NCI-H2227 (cell line): ENCODE data around the gene DPH1.
A peak's percentile ranks its signal among the peaks of the same experiment; 100 is the strongest.
"Not testable (repeated sequence)": the region's sequence is repeated elsewhere in the genome, so short reads cannot be mapped to it uniquely, and the experiment has no call there.

Experiments used
- DNase-seq: peaks from one replicate; lab custom pipeline; 2025; ENCODE audit not compliant: unreplicated experiment; lab: John Stamatoyannopoulos, UW

DPH1 gene

GRCh38 chr17:2029911-2030778, at the start of gene DPH1:
Gene DPH1, plus strand, starts transcription at chr17:2030153. Its CDS starts 17 bp downstream, at chr17:2030170.
- peak; percentile 88 for DNase-seq

GRCh38 chr17:1980665-1981250, 49.2 kb upstream of the DPH1 start:
- DNase-seq: no peak

- not testable (repeated sequence) for DNase-seq
Measured at GRCh38 chr17:1982793-1983366, 47.1 kb upstream of the DPH1 start.

- DNase-seq: no peak
Measured at GRCh38 chr17:1985093-1985492, 44.9 kb upstream of the DPH1 start.

GRCh38 chr17:1985686-1986085, 44.3 kb upstream of the DPH1 start:
- DNase-seq: no peak

DNA sequence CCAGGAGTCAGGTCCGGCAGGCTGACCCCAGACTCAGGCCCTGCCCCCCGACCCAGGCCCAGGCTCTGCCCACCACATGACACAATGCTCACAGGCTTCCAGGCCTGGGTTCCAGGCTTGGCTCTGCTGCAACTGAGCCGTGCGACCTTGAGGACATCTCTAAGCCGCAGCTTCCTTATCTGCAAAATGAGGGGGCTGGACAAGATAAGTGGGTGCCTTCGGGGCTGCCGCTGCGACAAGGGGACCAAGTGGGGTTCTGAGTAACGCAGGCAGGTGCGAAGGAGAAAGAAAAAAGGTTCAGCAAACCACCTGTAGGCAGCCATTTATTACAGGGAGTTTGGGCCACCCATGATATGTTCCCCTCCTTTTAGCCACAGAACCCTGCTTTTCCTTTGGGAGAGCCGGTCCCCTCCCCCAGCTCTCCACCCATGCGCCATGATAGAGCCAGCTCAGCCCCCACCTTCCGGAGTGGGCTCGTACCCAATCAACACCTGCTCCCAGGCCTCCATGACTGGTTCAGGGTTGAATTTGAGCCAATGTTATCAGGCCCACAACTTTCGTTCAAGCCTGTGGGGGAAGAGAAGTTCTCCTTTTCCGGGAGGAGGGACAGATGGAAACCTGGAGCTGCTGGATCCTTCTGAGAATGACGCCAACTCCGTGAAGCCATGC, 43.0 kb upstream of the DPH1 start:
- no peak for DNase-seq

DNA sequence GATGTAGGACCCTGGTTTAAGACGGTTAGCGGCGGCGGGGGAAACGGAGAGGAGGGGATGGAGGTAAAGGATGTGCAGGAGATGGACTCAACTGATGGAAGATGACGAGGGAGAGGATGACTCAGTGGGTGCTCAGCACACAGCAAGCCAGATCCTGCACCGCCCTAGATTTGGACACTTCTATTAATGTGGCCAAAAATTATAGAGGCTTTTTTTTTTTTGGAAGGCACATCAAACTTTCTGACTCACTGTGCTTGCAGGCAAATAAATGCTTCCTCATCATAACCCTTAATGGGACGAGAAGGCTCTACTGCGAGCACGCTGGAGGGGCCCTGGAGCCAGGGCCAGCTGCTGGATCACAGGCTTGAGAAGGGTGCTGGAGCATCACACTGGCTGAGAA, 40.8 kb upstream of the DPH1 start:
- no peak for DNase-seq

DNA sequence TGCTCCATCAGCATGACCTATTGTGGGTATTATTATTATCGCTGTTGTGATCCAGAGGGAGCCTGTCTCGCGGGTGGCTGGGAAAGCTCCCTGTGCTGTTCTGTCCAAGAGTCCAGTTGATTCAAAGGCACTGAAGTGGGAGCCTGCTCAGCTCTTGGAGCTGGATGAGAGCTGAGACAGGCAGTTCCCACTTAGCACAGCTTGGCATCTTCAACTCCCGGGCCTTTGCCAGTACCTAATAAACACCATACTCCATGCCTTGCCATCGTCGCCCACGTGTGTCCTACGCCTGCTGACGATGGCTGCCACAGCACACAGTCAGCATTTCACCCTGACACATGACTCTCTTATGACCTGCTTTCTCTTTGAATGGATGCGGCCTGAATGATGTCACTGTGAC, 37.4 kb upstream of the DPH1 start:
- no peak for DNase-seq

DNA sequence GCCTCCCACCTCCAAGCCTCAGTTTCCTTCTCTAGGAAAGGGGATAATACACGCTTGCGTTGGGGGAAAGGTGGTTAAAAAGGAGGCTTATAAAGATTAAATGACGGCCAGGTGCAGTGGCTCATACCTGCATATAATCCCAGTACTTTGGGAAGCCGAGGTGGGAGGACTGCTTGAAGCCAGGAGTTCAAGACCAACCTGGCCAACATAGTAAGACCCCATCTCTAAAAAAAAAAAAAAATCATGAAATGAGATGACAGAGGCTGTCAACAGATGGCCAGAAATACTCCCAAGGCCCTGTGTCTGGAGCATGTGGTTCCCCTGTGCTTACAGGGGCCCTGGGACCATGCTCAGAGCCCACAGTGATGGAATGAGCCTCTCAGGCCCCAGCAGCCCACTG, 35.2 kb upstream of the DPH1 start:
- DNase-seq: no peak

DNA sequence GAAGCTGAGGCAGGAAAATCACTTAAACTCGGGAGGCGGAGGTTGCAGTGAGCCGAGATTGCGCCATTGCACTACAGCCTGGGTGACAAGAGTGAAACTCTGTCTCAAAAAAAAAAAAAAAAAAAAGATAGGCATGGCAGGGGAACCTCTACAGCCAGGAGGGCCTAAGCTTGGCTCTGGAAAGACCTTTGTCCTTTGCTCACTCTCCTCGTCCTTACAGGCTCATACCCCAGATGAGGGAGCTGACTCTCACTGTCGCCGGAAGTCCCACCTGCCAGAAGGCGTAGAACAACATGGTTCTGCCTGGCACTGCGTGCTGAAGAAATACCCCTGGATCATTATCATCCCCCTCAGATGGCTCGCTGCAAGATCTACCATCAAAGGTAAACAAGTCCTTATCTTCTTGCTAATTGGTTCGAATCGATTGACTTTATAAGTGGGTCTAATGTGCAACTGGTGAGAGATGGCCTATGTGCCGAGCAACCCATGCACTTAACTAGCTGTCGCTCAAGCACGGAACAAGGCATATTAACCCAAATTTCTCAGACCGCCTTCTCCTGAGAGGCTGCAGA, 34.5 kb upstream of the DPH1 start:
- peak; percentile 15 for DNase-seq

GRCh38 chr17:1995907-1996799, 33.8 kb upstream of the DPH1 start:
- DNase-seq: no peak

GRCh38 chr17:1996800-1997288, 33.1 kb upstream of the DPH1 start:
- DNase-seq: no peak

DNA sequence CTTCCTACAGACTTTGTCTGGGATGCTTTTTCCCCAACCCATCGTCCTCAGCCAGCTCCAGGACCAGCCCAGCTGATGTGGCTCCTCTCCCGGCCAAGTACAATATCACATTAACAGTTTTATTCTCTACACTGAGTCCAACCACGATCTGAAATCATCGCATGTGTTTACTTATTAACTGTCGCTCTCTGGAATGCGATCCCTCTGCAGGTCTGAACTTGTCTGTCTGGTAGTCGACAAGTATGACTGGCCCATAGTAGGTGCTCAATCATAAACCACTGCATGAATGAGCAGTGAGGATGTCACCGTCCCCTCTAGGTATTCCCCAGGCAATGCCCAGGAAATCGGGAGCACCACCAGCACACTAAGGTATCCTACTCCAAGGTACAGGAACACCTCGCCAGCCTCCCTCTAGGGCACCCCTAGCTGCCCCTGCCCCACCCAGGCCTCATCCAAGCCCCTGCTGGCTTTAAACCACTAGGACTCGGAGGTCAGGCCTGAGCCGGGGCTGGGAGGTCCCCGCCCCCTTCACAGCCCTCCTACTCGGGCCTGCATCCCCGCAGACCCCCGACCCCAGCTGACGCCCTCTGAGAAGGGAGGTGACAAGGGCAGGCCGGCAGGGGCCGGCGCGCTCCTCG, 32.5 kb upstream of the DPH1 start:
- no peak for DNase-seq

DNA sequence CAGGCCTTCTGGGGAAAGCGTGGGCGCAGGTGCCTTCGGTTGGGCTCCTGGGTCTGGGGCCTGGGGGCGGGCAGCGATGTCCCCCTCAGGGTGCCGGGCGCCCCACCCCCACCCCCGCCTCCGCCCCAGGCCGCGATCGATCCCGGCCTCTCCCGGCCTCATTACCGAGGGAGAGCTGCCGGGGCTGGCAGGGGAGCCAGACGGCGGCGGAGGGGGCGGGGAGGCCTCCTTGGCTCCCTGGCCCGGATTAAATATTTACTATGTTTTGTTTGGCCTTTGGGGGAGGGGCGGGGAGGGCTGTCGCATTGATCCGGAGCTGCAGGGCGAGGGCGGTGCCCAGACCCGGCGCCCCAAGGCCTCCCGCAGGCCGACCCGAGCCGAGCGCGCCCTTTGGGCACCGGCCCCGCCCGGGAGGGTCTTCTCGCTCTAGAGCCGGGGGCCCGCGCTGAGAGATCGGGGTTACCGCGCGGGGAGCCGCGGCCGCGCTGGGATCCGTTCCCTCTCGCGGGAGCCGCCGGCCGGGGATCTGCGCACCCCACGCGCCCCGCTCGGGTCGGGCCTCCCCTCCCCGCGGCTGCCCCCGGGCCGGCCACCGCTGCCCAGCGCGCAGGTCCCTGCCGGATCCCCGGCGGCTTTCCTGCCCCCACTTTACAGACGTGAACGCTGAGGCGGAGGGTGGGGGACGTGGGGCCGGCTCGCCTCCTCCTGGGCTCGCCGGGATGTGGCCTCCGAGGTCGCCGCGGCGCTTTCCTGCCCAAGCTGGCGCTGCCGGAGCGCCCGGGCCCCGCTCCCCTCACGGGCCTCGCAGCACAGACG, 31.8 kb upstream of the DPH1 start:
- peak; percentile 39 for DNase-seq

- peak; percentile 67 for DNase-seq
Measured at GRCh38 chr17:1999557-2000251, 30.2 kb upstream of the DPH1 start.

DNA sequence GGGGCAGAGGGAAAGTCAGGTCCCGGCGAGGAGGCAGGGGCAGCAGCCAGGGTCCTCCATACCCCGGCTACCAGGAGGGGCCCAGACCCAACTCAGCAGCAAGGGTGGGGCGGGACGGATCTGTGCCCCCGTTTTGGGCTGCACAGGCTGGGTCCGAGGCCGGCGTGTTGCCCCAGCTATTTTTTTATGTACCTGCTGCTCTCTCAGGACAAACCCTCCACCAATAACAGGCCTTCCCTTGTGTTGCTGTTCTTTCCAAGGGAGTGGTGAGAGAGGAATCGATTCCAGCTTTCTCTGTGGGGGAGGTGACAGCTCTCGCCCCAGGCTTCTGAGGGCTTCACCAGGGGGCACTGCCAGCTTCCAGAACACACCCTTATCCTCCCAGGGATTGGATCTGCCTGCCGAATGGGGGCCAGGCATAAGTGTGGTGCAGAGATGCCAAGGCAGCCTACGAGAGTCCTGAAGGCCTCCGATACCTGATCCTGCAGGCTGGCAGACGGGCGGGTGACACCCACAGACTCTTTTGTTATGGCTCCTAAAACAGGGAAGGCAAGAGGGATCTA, 27.1 kb upstream of the DPH1 start:
- DNase-seq: no peak

DNA sequence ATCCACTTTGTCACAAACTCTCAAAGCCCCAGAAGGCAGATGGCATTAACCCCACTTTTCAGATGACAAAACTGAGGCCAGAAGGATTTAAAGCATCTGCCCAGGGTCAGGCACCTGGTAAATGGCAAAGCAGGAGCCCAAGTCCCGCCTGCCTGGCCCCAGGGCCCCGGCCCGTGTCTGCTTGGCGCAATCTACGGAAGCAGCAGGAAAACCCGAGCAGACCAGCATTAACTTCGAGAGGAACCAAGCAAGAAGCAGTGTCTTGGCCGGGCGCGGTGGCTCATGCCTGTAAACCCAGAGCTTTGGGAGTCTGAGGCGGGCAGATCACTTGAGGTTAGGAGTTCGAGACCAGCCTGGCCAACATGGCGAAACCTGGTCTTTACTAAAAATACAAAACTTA, 26.4 kb upstream of the DPH1 start:
- DNase-seq: no peak

- DNase-seq: no peak
Measured at GRCh38 chr17:2004435-2004952, 25.5 kb upstream of the DPH1 start.
